C1 segment of cervical spinal cord (tissue), 14 donors: ENCODE data around the gene ZFYVE21.

Experiments
- DNase-seq, 14 donors: peaks; one replicate each; lab custom pipeline; 2025; lab: John Stamatoyannopoulos, UW

The ZFYVE21 gene

DNA sequence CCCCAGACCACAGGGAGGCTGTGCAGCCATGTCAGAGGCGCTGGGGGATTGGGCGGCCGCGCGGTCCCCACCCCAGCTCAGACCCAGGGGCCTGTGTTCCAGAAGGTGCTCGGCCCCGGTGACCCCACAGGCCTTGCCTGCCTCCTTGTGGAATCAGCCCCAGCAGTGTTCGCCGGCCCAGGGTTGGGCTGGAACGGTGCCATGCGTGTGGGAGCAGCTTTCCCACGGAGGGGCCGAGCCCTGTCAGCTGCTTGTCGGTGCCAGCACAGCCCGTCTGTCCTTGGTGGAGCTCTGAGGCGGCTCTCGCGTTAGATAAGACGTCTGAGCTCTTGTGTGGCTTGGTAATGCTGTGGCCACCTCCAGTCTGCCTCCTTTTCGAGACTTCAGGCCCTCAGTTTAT is 8.5 kb downstream of the ZFYVE21 start:
- peak in 8 of 14 donors; percentile 25 to 55 (median 39) for DNase-seq

DNA sequence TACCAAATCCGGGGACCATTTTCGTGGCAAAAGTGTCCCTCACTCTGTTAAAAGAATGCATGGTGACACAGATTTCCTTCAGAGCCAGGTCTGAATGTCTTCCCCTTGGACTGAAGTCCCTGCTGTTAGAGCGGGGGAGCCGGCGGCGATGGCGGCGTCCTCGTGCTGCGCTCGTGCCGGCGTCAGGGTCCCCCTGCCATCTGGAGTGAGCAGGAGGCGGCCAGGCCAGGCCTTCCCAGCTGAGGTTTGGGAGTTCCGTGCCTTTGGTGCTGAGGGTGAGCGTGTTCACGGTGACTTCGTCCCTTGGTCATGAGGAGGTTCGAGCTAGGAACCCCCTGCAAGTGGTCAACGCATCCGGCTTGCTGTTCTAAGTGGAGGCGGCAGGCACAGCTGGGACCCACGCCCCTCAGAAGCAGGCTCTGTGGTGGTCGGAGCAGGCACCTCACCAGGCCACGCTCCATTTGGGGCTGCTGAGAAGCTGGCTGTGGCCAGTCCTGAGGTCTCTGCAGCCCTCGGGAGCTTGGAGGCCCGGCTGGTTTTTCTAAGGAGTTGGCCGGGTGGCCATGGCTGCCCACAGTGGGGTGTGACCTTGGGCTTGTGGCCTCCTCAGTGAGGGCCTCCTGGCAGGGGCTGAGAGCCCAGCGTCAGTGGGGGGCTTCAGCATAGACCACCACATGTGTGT is 9.5 kb downstream of the ZFYVE21 start:
- no peak for DNase-seq

DNA sequence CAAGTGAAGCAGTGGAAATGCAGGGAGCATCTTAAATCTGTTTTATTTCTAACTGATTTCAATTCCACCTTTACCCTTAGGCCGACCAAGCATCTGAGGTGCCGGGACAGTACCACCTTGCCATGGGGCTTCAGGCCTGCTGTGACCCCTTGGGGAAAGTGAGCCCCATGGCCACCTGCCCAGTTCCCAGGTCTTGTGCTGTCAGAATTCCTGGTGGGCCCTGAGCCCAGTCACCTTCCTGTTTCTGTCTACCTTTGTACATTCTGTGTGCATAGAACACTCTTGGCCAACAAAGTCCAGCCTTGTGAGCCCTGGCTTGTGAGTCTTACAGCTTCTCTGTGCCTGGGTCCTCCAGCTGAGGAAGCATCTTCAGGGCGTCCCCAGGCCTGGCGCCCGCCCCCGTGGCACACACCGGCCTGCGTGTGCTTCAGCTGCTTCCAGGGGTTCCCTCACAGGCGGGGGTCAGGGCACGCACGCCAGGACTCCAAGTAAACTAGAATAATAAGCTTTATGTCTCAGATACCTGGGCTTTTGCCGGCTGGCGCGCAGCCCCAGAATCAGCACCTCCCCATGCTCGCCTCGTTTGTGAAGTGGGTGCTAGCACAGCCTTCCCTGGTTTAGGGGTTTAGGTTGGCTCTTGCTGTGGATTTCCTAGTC is 10.3 kb downstream of the ZFYVE21 start:
- no peak for DNase-seq

DNA sequence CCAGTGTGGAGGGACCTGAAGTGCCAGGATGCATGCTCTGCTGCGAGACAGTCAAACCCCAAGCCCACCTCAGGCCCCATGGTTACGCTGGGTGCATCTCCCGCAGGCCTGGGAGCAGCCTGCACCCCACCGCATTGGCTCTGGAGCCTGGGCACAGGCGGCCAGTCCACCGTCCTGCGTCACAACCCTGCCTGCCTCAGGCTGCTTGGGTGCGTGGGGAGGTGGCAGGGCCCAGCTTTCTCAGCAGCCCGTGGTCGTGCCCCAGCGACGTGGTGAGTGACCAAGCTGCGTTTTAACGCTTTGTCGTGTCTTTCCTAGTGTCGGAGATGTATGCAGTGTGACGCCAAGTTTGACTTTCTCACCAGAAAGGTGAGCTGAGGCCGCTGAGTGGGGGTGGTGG is 10.9 kb downstream of the ZFYVE21 start:
- DNase-seq = no peak

DNA sequence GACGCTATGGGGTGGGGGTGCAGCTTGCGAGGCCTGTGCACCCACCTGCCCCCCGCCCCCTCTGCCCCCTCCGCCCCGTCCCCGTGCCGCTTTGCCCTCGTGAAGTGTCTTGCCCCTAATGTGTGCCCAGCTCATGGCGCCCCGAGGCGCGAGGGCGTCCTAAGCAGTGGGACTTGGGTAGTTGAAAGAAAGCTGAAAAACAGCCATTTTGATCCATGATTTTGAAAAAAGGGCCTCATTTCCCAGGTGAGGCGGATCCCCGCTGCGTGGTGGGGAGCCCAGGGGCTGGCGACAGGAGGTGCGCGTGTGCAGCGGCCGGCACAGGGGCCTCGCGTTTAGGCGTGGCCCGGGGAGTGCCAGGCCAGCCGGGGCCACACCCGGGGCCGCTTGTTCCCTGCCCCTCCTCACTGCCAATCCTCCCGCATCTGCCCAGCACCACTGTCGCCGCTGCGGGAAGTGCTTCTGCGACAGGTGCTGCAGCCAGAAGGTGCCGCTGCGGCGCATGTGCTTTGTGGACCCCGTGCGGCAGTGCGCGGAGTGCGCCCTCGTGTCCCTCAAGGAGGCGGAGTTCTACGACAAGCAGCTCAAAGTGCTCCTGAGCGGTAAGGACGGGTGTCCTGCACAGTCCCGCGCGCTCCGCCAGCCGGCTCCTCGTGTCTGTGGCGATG is 11.8 kb downstream of the ZFYVE21 start:
- DNase-seq = no peak

DNA sequence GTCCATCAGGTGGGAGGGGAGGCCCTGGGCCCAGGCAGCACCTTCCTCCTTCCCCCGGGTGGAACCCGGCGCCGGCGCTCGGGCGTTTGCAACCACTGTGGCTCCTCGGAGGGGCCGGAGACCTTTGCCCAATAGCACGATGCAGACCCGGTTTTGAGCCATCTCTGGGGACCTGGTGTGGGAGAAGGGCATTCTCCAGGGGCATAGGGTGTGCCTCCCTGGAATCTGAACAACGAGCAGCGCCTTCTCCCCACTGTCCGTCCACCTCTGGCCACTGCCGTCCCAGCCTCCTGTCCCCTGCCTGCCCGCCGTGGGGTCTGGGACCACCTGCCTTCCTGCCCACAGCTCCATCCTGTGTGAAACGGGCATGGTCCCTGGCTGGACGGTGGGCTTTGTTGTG is 12.5 kb downstream of the ZFYVE21 start:
- DNase-seq = no peak

DNA sequence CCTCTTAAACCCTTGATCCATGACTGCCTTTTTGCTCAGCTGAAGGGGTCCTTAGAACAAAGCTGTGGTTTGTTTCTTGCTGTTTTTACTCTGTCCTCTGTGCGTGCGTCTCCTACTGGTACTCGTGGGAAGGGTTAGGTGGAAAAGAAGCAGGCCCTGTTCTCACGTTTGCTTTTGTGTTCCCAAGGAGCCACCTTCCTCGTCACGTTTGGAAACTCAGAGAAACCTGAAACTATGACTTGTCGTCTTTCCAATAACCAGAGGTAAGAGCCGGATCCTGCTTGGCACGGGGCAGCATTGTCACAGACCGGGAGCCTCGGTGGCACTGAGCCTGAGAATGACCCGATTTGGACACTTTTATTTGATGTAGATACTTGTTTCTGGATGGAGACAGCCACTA is 13.1 kb downstream of the ZFYVE21 start:
- no peak for DNase-seq

DNA sequence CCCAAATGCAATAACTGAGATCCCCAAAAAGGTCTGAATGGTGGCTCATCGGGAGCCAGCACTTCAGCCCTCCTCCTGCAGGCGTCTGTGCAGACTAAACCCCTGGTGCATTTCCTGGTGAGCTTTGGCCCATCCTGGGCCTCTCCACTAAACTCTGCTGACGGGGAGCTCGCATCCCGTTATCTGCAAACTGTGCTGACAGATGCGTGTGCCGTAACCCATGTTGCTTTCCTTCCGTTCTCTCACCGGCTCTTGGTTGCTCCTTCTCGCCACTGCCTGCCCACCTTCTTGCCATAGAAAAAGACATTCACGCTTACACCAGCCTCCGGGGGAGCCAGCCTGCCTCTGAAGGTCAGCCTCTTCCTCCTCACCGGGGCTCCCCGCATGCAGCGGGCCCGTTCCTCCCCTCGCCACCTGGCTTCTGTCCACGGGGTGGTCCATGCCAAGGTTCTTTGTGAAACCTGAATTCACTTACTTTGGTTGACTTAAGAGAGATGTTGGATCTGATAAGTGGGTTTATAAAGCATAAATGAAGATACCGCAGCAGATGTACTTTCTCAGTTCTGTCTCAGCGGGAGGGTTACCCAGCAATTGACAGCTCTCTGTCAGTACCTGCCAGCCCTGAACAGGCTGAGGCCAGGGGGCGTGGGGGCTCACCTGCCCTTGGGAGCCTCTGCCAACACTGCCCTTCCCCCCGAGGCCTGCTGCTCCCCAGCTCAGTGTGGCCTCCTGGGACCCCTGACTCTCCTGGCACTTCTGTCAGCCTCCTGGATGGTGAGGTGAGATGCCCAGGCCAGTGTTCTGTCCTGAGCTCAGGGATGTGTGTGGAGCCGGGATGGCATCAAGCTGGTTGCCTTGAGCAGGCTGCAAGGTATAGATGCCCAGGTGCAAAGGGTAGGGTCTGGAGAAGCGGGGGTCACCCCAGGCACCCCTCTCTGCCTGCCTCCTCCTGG is 14.2 kb downstream of the ZFYVE21 start:
- DNase-seq = no peak

DNA sequence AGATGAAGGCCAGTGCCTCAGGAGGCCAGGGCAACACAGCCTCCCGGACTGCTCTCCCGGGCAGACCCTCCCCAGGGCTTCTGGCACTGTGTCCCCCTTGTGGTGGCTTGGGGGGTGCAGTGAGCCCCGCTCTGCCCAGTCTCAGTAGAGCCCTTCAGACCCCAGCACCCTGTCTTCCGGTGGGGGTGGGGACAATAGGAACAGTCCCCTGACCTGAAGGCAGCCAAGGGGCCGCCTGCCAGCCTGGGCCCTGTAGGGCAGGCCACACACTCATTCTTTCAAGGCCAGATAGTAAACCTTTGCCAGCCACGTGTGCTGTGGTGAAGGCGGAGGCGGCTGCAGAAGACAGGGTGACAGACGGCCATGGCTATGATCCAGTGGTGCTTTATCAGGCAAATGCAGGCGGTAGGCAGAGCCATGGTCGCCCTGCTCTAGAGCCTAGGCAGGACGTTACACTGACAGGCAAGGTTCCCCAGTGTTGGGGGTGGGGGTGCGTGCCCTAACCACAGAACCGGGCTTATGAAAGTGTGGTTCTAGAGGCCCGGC is 15.0 kb downstream of the ZFYVE21 start:
- DNase-seq = peak in 1 of 14 donors; percentile 26

DNA sequence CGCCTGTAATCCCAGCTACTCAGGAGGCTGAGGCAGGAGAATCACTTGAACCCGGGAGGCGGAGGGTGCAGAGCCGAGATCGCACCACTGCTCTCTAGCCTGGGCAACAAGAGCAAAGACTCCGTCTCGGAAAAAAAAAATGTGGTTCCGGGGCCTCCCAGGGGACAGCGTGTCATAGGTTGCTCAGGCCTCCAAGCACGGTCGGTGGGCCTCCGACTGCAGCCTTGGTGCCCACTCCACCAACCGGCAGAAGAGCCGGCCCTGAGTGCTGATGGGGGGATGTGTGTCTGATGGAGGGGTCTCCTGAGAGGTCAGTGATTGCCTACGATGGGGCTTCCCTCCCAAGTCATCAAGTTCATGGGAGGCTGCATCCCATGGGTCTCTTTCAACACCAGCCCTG is 15.9 kb downstream of the ZFYVE21 start:
- DNase-seq = no peak

DNA sequence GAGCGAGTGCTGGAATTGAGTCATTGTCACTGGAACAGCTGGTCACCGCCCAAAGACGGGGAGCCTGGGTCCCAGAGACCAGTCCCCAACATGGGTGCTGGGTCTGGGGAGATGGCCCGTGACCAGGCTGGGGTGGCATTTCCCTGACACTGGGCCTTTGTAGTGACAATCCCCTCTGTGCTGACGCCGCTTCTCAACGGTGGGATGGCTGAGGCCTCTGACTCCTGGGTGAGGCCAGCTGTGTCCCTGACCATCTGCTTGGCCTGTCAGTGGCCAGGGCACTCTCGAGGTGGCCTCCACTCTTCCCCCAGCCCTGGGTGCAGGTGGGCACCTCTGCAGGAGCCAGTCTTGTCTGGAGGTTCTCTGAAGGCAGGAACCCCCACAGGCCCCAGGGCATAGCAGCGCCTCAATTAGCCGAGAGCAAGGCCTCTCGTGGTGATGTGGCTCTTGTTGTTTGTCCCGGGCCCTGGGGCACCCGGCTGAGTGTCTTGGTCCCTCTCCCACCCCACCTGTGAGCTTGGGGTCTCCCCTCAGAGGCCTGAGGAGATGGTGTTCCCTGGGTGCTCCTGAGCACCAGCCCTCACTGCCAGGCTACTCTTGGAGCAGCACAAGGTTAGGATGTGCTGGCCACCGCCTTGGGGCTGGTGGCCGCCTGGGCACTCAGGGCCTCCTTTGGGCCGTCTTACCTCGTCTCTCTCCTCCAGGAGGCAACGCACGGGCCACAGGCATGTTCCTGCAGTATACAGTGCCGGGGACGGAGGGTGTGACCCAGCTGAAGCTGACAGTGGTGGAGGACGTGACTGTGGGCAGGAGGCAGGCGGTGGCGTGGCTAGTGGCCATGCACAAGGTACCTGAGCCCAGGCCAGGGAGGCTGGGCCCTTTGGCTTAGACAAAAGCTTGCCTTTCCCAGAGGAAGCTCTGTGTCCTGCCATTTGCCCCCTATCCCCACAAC is 16.6 kb downstream of the ZFYVE21 start:
- DNase-seq = no peak

DNA sequence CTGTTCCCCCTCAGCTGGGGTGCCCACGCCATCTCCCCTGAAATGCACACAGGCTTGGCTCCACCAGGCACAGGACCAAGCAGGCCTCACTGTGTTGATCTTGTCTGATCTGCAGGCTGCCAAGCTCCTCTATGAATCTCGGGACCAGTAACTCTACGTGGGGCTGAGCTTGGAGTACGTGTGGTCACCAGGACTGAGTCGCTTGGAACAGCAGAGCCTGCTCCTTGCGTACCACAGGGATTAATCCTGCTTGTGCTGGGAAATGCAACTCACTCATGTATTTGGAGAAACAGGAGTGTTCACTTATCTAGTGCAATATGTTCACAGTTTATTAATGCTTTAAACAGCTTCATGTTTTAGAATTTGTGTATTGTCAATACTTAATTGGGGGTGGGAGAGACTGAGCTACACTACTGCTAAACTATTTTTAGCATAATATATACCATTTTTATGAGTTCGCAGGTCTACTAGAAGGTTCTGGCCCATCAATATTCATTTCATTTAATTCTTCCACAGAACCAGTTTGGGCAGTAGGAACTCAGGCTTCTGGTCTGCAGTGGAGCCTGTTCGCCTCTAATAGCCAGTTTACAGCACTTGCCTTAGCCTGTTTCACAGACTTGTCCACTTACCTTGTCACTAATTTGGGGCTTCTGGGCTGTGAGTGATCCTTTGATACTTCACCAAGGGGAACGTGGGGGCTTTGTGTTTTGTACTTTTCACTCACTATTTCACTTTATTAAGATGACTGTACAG is 17.4 kb downstream of the ZFYVE21 start:
- DNase-seq = no peak

DNA sequence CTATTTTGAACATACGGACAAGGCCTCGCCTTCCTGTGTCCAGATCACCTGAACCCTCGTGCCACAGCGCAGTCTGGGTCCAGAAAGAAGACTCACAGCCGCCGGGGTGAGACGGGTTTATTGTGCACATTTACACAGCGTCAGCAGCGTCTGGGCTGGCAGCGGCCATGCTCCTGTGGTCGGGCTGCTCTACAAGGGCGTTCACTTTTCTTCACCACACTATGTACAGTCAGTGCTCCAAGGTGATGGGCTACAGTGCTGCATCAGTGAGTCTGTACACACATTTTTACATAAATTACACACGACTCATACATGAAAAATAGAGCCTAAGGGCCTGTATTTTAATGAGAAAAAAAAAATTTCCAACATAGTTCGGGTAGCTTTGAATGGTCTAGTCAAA is 18.0 kb downstream of the ZFYVE21 start:
- DNase-seq = no peak

DNA sequence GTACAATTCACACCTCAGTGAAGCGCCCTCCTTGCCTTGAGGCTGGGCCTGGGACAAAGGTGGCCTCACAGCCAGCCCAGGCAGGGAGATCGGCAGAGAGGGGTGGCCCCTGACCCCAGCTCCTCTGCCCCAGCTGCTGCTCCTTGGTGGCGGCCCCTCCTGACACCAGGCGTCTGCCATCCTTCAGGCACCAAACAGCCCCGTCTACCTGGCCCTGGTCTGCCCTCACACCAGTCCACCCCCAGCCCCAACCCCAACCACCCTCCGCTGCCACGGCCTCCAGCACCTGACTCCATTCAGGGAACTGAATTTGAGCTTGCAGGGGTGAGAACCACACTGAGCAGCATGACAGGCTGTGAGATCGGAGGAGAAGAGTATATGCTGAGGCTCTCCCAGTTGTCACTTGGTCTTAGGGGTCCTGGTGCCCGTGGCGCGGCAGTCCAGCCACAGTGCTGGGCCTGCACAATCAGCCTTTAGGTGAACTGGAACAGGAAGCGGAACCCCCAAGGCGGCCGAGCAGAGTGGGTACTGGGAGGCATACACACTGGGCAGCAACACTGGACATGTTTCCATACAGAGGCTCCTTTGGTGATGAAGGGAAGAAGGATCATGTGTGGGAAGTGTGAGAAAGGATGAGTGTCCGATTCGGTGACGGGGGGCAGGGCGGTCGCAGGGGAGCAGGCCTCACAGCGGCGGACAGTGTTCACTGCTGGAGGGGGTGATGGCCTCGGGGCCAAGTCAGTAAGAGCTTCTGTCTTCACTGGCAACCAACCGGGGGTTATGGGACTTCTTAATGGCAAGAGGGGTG is 18.7 kb downstream of the ZFYVE21 start:
- no peak for DNase-seq

DNA sequence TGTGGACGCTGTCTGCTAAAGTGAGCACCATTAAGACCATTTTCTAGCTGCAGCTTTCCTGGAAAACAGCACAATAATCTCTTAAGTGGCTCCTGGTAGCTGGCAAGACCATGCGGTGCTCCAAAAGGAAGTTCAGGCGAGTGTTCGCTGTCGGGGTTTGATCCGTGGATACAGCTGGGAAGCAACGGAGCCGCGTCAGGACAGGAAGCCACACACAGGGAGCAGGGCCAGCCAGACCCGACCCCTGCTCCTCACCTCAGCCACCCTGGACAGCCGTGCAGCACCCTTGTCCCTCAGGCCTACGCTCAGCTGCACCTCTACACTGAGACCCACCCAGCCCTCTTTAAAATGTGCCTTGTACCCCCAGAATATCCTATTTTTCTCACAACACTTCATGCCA is 19.4 kb downstream of the ZFYVE21 start:
- peak in 1 of 14 donors; percentile 65 for DNase-seq

DNA sequence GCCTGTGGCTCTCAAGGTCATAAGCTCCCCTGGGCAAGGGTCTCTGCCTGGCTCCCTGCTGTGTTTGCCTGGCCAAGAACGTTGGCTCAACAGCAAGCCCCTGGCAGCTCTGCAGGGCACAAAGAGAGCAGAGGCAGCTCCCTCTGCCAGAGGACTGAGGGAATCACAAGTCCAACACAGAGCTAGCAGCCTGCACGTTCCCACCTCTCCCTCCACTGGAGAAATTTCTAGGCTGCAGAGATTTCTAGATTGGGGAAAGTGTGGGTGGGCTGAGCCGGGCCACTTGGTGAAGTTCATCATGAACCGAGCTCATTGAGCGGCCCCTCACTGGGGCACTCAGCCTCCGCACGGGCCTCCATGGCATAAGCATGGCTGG is 19.8 kb downstream of the ZFYVE21 start:
- DNase-seq = peak in 3 of 14 donors; percentile 49 to 65 (median 63)

DNA sequence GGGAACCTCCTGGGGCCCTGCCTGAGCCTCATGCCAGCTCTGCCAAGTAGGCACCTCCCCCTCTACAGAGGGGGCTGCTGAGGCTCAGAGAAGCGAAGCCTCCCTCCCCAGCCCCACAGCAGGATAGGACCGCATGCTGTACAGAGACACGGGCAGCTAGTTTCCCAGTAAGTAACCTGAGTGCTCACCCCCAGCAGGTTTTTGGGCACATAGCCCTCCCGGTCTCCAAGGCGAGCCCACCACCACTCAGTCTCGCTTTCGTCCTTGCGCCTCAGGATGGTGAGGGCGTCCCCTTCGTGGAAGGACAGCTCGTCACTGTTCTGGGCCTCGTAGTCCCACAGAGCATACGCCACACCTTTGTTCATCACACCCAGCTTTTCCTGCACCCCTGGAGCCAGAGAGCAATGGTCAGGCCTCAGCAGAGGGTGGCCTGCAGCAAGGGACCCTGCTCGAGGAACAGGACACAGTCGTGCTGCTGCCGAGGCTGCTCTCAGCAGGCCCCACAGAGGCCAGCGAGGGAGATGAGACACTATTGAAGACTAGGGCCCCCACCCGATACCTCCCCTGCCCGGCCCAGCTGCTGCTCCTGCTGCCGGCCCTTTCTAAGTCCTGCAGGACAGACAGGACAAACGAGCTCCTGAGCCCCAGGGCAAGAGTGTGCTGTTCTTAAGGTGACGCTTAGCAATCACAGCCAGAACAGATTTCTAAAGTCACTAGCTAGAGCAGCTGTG is 20.4 kb downstream of the ZFYVE21 start:
- no peak for DNase-seq
